ENCODE measurements around the gene DCP2. TPM values are rescaled to one million over a fixed set of nuclear protein-coding genes. Genes with fewer than 3 reads are reported as not detected.

The DCP2 gene
- total RNA-seq, 1 donor from 2014 or later, result 93.0 TPM

DNA sequence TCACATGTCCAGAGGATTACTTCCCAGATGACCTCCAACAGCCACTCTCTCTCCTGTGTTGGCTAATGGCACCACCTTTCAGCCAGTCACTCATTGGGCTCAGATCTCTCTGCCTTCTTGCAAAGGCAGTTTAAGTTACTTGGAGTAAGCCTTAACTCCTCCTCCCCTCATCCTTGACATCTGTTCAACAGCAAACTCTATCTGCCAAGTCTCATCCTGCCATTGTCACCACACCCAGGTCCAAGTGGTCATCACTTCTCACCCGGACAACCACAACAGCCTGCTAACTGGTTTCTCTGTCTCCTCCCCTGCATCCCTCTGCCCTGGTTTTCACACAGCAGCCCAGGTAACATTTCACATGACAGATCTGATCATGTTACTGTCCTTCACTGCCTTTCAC is 58.5 kb downstream of the DCP2 start:
- H3K4me3 Mint-ChIP-seq (ENCODE audit: low read depth), result no peak overlapping the region
- no peak for DNase-seq (ENCODE audit: low spot score, unreplicated experiment)
- H3K36me3 Mint-ChIP-seq (ENCODE audit: insufficient read depth), result peaks cover 2% of the 10 kb centered on the region
- no peaks in the 10 kb centered on the region for H3K9me3 Mint-ChIP-seq (ENCODE audit: low read depth)
- no peak overlapping the region for H3K27ac Mint-ChIP-seq
- TF ChIP-seq, protein P1, sequence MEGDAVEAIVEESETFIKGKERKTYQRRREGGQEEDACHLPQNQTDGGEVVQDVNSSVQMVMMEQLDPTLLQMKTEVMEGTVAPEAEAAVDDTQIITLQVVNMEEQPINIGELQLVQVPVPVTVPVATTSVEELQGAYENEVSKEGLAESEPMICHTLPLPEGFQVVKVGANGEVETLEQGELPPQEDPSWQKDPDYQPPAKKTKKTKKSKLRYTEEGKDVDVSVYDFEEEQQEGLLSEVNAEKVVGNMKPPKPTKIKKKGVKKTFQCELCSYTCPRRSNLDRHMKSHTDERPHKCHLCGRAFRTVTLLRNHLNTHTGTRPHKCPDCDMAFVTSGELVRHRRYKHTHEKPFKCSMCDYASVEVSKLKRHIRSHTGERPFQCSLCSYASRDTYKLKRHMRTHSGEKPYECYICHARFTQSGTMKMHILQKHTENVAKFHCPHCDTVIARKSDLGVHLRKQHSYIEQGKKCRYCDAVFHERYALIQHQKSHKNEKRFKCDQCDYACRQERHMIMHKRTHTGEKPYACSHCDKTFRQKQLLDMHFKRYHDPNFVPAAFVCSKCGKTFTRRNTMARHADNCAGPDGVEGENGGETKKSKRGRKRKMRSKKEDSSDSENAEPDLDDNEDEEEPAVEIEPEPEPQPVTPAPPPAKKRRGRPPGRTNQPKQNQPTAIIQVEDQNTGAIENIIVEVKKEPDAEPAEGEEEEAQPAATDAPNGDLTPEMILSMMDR (IDR thresholded peaks at IDR 0.05; ENCODE audit: unreplicated experiment), result no peak
- no peaks in the 10 kb centered on the region for H3K27me3 Mint-ChIP-seq
- H3K4me1 Mint-ChIP-seq (ENCODE audit: low read depth), result no peaks in the 10 kb centered on the region

DNA sequence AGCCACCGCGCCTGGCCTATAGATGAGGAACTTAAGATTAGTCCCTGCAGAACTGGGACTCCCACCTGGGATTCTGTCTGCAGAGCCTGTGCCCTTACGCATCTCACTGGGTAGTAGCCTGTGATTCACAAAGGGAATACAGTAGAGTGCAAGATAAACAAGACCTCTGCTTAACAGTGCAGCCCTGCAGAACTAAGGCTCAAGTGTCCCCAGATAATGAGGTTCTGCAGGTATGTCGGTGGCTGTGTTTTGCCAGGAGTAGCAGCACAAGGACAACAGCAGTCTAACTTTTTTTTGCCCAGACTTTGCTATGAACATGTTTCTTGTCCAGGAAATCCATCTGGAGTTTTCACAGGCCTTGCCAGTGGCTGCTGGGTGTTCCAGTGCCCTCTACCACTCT is 59.7 kb downstream of the DCP2 start:
- TF ChIP-seq, protein P1 (IDR thresholded peaks at IDR 0.05; ENCODE audit: unreplicated experiment), result no peak
- H3K9me3 Mint-ChIP-seq (ENCODE audit: low read depth), result no peaks in the 10 kb centered on the region
- DNase-seq (ENCODE audit: low spot score, unreplicated experiment), result no peak
- no peaks in the 10 kb centered on the region for H3K27me3 Mint-ChIP-seq
- H3K4me3 Mint-ChIP-seq (ENCODE audit: low read depth), result no peak overlapping the region
- peaks cover 2% of the 10 kb centered on the region for H3K36me3 Mint-ChIP-seq (ENCODE audit: insufficient read depth)
- no peaks in the 10 kb centered on the region for H3K4me1 Mint-ChIP-seq (ENCODE audit: low read depth)
- no peak overlapping the region for H3K27ac Mint-ChIP-seq

DNA sequence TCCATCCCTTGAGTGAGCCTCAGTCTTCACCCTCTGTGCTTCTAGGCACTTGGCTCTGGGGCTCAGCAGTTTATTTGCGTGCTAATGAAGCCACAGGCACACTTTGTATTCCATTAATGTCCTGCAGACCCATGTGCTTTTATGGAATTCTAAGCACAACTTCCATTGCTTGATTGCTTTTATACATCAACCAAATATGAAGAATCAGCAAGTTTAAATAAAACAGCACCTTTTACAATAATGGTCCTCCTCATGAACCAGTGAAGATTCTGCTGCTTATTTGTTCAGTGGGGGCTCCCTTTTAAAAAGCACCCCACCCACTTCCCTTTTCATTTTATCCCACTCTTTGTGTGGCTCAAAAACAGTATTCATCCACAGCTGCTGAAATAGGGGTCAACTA is 60.2 kb downstream of the DCP2 start:
- Mint-ChIP-seq H3K27me3 (no peaks in the 10 kb centered on the region), H3K36me3 (ENCODE audit: insufficient read depth) (peaks cover 2% of the 10 kb centered on the region), H3K27ac (no peak overlapping the region), H3K9me3 (ENCODE audit: low read depth) (no peaks in the 10 kb centered on the region), H3K4me3 (ENCODE audit: low read depth) (no peak overlapping the region), H3K4me1 (ENCODE audit: low read depth) (no peaks in the 10 kb centered on the region)
- TF ChIP-seq, protein P1 (IDR thresholded peaks at IDR 0.05; ENCODE audit: unreplicated experiment), result no peak
- no peak for DNase-seq (ENCODE audit: low spot score, unreplicated experiment)

DNA sequence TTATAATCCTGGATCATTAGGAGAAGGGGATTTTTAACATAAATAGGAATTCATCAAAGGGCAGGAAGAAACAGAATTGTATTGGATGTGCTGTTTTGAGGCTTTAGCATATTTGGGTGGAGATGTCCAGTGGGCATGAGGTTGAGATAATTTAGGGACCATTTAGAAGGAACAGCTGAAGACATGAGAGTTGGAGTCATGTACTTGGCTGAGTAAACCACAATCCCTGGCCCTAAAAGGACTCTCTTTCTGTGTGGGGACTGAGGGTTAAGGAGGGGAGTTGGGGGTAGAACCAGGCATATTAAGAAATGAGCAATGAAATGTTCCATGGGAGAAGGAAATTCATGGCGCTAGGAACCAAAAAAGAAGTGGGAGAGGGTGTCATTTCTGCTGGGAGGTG is 61.5 kb downstream of the DCP2 start:
- TF ChIP-seq, protein P1 (IDR thresholded peaks at IDR 0.05; ENCODE audit: unreplicated experiment), result no peak
- no peaks in the 10 kb centered on the region for H3K27me3 Mint-ChIP-seq
- H3K4me1 Mint-ChIP-seq (ENCODE audit: low read depth), result no peaks in the 10 kb centered on the region
- H3K4me3 Mint-ChIP-seq (ENCODE audit: low read depth), result no peak overlapping the region
- DNase-seq (ENCODE audit: low spot score, unreplicated experiment), result no peak
- peak overlapping the region; percentile 17 for H3K27ac Mint-ChIP-seq
- H3K36me3 Mint-ChIP-seq (ENCODE audit: insufficient read depth), result peaks cover 4% of the 10 kb centered on the region
- no peaks in the 10 kb centered on the region for H3K9me3 Mint-ChIP-seq (ENCODE audit: low read depth)

DNA sequence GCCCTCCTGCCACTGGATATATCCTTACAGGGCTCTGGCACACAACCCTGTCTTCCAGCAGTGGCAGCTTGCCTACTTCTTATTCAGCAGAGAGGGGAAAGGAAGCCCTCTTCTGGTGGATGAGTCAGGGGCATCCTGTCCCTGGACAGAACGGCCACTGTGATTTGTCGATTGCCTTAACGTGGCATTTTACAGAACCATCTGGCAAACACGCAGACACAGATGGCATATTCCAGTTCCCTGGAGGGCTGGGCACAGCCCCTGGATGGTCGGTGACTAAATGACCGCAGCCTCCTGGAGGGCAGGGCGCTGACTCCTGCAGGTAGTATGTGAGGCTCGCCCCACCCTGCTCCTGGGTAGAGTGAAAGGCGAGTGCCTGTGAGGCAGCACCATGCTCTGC is 62.1 kb downstream of the DCP2 start:
- Mint-ChIP-seq H3K9me3 (ENCODE audit: low read depth) (no peaks in the 10 kb centered on the region), H3K36me3 (ENCODE audit: insufficient read depth) (peaks cover 4% of the 10 kb centered on the region), H3K4me1 (ENCODE audit: low read depth) (no peaks in the 10 kb centered on the region), H3K4me3 (ENCODE audit: low read depth) (no peak overlapping the region), H3K27me3 (no peaks in the 10 kb centered on the region), H3K27ac (no peak overlapping the region)
- TF ChIP-seq, protein P1 (IDR thresholded peaks at IDR 0.05; ENCODE audit: unreplicated experiment), result no peak
- DNase-seq (ENCODE audit: low spot score, unreplicated experiment), result no peak
